GM23248 (cell line): Measurements from ENCODE around the gene HELZ2.

Experiments
- EZH2 ChIP-seq: fragments of 200-600 bp; sonication (generic); IDR thresholded peaks from 2 replicates; pipeline ENCODE4 v1.6.1; 2018; ENCODE audit warnings: antibody characterized with exemption, mild to moderate bottlenecking; ENCODE audit not compliant: insufficient read depth, poor library complexity, severe bottlenecking
- EZH2phosphoT487 ChIP-seq: fragments of 200-600 bp; sonication (generic); IDR thresholded peaks from 2 replicates; pipeline ENCODE4 v1.6.1; 2018; ENCODE audit warnings: antibody characterized with exemption, moderate library complexity, mild to moderate bottlenecking, low read depth; ENCODE audit not compliant: insufficient read depth

DNA sequence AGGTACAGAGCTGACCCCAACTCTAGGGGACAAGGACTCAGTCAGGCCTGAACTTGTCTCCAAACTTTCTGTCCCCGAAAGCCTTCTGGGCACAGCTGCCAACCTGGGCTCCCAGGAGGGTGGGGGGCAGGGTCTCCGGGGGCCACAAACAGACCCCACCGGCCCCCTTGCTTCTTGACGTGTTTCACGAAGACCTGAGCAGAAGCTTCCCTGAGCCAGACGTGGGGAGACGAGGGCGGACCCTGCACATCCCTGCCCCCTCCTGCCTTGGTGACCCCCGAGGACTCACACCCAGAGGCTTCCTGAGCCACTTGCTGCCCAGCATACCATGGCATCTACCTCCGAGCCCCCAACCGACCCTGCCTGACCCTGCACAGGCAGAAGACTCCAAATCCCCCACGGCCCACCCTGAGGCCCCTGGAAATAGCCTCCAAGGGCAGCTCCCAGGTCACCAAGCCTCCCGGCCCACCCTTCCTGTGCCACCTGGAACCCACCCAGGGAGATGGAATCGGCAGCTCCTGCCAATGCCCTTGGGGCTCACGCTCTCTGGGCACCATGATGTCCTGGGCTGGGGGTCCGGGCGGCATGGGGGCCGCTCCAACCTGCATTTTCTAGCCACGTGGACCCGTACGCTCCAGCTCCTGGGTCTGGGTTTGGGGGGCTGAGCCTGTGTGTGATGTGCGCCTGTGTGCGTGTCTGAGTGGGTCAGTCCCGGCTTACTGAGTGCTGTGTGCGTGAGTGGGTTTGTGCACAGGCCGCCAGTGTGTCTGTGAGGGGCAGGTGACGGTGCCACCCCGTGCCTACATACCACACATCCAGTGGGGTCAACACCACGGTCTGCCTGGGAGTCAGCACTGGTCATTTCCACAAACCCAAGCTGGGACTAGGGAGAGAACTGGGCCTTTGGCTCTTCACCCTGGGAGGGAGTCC, 34.3 kb downstream of the HELZ2 start:
- TF ChIP-seq EZH2 (no peak), EZH2phosphoT487 (no peak)
